NCI-H2029 treated with DMSO at 0.1 percent for 48 hours (cell line): ENCODE data around the gene IL12A.

Experiments
- DNase-seq: peaks from one replicate; lab custom pipeline; 2025; lab: John Stamatoyannopoulos, UW

The IL12A gene

DNA sequence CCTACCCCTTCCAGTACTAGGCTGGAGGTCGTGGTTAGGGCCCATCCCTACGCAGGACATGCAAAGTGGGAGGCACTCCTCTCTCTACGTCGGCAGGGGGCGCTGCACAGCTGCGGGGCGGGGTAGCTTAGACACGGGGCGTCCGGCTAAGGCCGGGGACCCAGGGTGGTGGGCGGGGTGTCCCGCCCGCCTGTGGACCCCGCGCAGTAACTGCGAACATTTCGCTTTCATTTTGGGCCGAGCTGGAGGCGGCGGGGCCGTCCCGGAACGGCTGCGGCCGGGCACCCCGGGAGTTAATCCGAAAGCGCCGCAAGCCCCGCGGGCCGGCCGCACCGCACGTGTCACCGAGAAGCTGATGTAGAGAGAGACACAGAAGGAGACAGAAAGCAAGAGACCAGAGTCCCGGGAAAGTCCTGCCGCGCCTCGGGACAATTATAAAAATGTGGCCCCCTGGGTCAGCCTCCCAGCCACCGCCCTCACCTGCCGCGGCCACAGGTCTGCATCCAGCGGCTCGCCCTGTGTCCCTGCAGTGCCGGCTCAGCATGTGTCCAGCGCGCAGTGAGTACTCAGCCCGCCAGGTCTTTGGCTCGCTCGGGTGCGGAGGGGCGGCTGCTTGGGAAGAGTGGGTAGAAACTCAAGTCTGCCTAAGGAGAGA lies at the start of gene IL12A:
TSS of gene IL12A (plus strand) at position 219 of the 655 bp plus-strand sequence.
- no peak for DNase-seq

DNA sequence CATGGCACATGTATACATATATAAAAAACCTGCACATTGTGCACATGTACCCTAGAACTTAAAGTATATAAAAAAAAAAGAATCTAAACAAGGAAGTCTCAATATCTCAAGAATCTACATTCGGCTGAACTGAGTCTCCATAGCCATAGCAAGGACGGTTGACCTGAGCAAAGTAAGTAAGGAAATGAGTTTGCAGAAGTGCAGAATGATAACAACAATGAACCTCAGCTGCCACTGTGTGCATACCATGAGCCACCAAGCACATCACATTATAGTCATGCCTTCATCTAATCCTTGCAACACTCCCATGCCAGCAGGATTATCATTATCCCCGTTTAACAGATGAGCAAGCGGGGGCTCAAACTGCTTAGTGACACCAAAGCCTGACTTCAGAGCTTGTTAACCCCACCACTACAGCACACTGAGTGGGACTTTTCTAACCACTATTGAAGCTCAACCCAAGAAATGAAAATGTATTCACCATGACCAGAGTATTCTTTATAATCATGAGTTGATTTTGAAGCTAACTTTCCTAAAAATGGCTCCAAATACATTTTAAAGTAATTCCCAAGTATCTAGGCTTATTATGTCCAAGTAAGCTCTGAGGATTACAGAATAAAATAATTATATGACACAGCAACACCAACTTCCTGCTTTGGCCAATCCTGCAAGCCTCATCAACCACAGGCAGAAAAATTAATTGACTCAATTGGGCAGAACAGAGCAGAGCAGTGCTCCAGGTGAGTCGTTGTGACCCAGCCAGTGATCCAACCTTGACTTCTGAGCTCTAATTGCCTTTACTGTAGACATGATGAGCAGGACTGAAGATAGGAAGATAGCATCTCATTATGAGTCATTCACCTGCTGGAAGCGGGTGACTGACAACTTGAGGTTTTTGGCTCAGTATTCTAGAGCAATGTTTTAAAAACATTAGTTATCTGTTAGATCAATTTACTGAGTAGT lies 47.3 kb upstream of the IL12A start:
- DNase-seq, result no peak

DNA sequence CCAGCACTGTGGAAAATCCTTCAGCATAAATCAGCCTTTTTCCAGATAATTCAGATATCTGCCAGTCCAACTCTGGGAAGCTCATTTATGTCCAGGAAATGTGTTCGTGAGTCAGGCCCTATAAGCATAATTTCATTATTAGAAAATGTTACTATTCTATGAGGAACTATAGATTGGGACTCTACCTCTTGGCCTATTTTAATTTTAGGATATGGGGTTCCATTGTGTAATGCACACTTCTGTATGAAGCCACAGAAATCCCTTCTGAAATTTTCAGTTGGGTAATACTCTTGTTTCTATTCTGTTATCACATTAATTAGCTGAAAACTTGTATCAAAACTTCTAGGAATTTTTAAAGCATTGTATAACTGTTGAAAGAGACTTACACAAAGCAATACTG lies 43.9 kb upstream of the IL12A start:
- no peak for DNase-seq

DNA sequence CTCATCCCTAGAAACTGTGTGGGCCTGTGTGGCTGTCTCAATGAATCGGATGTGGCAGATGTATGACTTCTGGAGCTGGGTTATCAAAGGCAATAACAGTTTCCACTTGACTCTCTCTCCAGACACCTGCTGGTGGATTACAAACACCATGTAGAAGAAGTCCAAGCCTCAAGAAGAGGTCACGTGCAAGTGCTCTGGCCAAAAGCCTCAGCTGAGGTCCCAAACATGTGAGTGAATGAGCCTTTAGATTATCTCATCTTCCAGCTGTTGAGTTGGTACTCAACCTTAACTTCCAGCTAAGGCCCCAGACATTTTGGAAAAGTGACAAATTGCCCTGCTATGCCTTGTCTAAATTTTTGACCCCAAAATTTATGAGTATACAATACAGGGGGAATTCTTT lies 42.7 kb upstream of the IL12A start:
- DNase-seq, result no peak

DNA sequence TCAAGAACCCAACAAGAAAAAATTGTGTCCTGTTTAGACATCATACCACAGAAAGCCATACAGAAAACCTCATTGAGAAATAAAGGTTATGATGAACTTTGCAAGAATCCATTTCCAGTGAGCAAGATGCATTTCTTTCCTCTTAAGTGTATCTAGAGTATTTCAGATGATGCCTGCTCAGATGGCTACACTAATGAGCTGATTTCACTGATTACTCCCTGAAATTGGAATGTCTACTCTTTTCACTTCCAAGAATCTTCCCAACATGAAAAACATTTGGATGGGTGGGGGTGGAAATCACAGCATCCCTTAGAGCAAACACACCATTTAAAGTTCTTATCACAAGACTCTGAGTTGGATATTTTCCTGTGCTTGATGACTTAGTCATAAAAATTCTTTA lies 41.4 kb upstream of the IL12A start:
- no peak for DNase-seq

DNA sequence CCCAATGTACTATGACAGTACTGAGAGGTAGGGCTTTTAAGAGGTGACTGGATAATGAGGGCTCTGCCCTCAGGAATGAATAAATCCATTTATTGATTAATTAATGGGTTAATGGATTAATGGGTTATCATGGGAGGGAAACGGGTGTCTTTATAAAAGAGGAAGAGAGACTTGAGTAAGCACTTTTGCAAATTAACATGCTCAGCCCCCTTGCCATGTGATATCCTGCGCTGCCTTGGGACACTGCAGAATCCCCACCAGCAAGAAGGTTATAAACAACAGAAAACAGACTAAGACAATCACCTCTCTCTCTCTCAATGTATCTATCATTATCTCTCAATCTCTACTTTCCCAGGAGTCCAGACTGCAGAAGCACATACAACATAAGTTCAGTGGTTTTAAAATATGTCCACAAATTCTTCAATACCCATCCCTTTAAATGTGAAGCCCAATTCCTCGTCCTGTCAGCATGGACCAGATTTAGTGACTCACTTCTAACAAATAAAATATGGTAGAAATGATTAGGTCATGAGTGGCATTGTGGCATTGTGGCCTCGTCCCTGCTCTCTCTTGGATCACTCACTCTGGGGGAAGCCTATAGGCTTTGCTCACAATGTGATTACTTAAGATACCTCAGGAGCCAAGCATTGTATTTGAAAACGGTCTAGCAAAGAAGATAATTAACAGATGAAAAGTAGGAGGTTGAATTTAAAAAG lies 40.0 kb upstream of the IL12A start:
- DNase-seq, result no peak

DNA sequence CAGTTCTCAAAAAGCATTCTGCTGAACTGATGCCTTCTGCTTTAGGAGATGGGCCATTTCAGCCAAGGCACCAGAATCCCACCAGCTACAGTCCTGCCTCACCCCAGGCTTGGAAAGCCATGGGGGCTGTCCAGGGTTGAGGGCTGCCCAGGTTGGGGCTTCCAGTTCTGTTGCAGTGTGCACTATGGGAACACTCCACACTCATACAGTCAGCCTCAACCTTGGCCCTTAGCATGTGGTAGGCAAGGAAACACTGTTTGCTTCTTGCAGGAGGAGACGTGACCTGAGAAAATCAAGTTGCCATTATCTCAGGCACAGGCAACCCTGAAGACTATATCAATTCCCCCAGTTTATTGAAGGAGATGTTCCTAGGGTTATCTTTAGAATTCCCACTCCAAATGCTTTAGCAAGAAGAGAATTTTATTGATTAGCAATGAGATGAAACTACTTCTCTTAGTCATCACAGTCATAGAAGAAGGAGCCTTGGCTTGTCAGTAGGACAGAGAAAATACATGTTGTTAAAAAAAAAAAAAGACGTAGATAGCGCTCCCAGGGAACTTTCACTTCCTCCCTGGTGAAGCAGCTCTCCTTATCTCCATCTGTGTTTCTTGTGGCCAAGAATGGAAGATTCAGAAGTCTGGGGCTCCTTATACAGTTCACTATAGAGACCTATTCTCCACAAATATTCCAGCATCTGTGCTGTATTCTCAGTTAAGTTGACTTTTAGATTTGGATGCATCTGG lies 38.3 kb upstream of the IL12A start:
- no peak for DNase-seq

DNA sequence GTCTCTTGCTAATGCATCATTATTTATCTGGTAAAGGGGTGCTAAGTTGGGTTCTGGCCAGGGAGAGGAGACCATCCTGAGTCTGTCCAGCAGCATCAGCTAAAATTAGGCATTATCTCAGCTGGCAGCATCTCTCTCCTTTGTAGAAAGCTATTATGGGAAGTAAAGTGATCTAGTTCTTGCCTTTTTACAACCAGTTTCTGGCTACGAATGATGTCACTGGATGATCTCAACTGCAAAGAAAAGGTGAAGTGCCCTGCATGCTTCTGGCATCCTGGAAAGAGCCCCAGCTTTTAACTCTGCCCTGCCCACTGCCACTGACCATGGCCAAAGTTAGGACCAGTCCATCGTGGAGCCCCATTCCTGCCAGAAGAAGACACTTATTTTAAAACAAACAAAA lies 37.1 kb upstream of the IL12A start:
- DNase-seq, result no peak

DNA sequence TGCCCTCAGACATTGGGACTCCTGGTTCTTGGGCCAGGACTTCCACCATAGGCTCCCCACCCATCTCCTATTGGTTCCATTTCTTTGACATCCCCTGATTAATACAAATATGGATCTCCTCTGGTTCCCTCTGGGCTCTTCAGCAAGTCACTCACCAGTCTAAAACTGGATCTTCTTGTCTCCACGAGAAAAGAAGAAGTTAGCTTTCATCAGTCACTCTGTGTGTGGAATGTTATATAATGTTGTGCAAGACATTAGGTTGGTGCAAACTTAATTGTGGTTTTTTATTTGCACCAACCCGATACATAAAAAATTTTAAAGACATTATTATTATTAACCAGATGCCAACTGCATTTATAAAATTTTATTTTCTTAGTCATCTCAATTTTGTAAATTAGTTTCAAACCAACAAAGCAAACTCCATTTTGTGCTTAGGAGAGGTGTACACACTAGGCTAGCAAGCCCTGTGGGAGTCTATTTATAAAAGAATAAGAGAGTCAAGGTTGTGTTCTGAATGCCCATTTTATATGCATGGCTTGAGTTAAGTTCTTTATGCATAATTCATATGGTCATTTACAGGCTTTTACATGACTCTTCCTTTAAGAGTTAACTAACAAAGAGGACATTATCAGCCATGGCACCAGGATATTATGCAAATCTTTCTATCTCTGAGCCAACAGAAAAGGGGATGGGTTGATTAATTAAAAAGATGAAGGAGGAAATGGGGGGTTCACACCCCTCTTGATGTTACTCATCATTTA lies 35.1 kb upstream of the IL12A start:
- DNase-seq, result no peak

DNA sequence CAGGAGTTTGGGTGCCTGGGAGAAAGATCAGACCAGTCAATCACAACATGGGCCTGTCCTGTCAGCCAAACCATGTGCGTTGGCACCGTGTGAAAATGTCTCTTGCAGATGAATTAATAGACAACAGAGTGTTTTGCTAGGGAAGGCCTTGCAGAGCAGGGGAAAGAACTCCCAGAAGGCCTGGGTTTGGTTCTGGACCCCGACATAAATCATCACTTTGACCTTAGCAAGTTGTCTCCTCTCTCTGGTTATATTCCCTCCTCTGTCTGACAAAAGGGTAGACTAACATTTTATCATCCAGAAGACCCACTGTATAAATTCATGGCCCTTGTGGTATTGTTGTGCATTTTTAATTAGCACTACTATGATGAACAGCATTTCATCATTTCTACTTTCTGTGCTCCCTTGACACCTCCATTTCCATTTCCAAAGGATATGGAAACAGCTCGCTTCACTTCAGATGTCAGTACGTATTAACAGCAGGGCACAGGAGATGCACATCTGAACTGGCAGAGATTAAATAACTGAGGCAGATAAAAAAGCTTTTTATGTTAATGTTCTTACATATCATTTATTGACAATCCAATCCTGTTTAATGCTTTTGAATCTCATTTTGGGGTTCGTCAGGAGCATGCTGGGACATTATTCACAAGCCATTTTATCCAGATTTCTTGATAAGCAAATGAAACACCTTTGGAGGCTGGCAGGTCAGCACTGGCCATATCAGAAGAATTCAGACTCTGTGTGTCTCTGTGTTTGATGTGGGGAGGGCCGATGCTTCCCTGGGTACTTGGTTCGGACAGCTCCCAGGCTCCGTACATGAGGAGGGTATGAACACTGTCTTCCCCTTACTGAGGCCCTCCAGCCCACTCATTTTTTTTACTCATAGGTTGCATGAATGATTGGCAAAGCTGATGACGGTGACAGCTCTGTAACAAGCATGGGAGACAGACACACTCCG lies 28.2 kb upstream of the IL12A start:
- DNase-seq, result no peak

DNA sequence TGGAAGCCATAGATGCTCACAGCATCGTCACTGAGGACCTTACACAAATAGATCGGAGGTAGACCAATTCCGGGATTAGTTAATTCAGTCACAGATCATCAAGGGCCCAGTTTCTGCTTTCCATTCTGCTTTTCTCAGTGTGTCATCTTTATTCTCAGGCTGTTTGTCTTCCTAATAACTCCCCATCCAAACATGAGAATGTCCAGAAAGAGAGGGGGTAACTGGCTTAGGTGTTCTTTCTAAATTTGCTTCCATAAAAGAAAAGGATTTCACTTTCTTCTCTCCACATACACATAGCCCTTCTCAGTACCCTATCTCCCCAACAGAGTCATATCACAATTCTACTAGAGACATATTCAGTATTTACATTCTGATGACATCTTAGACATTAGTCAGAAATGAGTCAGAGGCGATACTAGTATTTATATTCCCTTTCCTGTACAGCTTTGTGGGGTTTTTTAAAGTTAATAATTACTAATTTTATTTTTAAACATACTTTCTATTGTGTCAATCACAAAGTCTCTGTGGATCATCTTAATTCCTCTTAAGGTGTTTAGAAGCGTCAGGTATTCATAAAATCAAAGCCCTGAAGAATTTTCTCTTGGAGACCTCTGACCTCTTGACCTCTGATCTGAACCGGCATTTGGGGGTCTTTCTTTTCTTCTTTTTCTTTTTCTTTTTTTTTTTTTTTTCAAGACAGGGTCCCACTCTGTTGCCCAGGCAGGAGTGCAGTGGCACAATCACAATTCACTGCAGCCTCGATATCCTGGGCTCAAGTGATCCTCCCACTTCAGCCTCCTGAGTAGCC lies 24.3 kb upstream of the IL12A start:
- DNase-seq, result no peak

DNA sequence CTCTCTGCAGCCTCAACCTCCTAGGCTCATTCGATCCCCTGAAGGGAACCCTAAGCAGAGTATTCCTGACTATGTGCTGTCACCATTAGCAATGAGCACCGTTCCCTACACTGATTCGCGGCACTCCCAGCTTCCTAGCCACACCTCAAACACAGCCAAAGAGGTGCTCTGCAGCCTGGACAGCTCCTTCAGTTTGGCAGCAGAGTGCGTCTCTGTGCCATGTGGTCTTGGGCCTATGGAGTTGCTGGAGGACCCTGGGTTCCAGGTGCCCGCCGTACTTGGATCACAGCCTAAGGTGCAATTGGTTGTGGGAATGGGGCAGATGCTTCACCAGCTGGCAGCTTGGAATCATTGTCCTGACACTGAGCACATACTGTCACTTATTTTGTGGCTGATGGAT lies 17.3 kb upstream of the IL12A start:
- DNase-seq, result no peak

DNA sequence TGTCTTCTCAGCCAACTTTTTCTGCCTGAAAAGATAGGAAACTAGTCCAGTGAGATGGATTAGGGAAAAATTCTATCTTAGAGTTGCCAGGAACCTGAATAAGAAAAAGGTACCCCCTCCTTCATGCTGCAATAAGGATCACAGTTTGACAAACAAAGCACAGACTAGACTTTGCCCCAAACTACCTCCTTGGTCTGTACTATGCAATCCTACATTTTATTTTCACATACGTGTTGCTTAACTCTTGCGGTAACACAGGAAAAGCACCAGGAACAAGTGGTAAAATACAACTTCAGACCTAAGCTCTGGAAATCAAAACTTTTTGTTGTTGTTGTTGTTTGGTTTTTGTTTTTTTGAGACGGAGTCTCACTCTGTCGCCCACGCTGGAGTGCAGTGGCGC lies 11.3 kb upstream of the IL12A start:
- DNase-seq, result no peak

DNA sequence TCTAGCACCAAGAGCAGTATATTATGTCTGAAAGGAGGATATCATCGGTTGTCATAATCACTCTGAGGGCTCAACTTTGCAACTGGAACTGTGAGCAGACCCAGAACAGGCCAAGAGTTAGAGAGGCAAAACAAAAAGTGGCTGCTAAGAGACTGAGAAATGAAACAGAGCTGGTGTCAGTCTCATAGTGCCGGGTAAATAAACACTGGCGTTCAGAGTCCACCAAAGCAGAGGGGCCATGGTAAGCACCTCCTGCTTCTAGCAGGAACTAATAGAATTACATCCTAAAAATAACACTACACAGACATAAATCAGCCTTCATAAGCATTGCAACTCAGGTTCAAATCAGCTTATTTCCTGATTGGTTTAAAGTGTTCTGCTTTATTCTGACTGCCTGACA lies 10.3 kb upstream of the IL12A start:
- no peak for DNase-seq

DNA sequence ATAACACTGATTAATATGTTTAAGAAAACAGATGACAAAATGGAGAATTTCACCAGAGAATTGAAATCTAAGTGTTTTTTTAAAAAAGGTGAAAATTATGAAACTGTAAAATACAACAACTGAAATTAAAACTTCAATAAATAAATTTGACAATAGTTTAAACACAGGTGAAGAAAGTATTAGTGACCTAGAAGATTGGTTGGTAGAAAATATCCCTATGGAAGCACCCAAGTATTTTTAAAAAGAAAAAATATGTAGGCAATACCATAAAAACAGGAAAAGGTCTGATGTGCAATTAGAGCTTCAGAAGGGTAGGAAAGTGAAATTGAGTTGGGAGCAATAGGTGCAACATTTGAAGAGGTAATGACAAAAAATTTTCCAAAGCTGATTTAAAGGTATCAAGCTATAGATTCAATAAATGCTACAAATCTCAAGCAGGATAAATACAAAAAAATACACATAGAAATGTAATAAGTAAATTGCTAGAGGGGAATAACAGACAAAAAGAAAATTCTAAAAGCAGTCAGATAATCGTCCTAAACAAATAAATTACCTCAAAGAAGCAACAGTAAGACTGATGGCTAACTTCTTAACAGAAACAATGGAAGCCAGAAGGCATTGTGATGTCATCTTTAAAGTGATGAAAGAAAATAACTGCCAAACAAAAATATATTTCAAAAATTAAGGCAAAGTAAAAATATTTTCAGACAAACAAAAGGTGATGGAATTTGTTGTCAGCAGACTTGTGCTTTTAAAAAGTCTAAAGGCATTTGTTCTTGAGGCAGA lies 9.5 kb upstream of the IL12A start:
- DNase-seq, result no peak

DNA sequence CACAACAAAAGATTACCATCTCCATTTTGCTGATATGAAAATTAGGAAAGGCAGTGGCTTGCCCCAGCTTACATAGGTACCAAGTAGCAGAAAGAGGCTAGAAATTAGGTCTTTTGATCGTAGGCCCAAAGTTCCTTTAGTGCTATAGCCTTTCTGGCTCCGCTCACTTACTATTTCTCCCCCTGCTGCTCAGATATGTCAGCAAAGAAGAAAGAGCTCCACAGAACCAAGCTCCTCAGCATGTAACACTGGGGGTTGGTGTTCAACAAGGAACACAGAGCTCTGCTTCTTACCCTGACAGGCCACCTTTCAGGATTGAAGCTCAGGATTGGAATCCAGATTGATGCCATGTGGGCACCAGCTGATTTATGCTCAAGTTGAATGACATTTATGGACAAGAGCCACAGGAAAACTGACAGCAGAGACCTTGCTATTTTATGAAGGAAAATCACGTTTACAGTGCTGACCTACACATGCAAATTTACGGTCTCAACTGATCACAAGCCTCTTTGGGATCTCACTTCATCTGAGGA lies 6.1 kb upstream of the IL12A start:
- no peak for DNase-seq

DNA sequence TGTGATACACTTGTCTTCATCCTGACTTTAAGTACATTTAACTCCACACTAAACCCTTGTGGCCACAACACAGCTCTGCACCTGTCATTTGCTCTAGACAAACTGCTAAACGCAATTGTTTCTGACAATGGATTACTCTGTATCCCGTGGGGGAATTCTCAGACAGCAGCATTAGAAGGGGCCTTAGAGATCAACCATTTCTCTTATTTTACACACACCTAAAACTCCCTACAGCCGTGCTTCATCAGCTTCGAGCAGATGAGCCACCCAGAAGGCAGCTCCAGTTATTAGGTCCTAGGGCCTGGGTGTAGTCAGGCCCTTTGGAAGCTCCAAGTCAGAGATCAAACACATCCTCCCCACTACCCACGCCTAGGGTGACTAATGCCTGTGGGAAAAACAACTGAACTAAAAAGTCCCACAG lies 1.3 kb upstream of the IL12A start:
- no peak for DNase-seq
